GM11168 (cell line): ENCODE data around the gene IGDCC3.

Experiments
- in situ Hi-C: fragments of 300-500 bp; cut with MboI; formaldehyde crosslinking; loops from one replicate; pipeline ENCODE4 v1.12.0; 2022; ENCODE audit warnings: low sequenced_read_pairs; ENCODE audit not compliant: unreplicated experiment

Gene IGDCC3

DNA sequence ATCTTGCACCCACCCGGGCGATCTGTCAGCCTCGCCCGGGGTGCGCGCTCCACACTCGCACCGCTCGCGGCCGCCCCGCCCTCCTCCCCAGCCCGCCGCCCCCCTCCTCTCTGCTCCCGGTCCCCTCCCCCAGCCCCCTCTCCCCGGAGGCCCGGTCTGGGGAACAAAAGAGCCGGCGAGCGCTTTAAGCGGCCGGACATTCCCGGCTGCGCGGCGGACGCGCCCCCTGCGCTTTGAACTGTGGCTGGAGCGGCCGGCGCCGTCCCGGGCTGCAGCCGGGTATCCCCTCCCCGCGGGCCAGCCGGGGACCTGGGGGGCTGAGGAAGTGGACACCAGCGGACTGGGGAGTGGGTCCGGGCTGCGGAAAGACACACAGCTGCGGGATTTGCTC, at the start of gene IGDCC3:
Gene IGDCC3 (minus strand): TSS at position 27 of the 391 bp plus-strand sequence. CDS start 214 bp downstream, outside the sequence.
- in situ Hi-C loops, result no loop called here

DNA sequence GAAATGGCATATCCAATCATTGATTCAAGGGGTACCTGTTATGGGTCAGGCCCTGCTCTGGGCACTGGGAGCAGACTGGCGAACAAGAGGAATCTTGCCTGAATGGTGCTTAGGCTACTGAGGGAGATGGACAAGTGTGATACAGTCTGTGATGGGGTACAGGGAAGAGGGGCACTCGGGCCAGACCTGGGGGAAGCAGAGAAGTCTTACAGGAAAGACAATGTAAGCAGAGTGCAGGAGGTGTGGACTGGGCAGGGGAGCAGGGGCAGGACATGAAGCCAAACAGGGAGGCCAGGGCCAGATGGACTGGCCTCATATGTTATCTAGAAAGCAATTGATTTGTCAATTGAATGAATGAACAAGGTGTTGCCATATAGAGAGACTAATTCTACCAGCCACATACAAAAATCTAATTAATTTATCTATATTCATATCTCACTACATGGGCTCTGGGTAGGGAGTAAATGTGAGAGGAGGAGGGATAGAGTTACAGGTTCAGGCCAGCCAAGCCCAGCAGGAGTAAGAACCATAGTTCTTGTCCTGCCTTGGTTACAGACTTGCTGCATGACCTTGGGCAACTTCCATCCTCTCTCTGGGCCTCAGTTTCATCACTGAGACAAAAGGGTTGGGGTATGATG, 48.5 kb upstream of the IGDCC3 start:
- in situ Hi-C loops, result no loop called here

- in situ Hi-C loops, result no loop called here
These were observed 46.9 kb upstream of the IGDCC3 start for GRCh38 chr15:65424683-65425082.

- in situ Hi-C loops, result no loop called here
These were observed 46.3 kb upstream of the IGDCC3 start for GRCh38 chr15:65423976-65424679.

DNA sequence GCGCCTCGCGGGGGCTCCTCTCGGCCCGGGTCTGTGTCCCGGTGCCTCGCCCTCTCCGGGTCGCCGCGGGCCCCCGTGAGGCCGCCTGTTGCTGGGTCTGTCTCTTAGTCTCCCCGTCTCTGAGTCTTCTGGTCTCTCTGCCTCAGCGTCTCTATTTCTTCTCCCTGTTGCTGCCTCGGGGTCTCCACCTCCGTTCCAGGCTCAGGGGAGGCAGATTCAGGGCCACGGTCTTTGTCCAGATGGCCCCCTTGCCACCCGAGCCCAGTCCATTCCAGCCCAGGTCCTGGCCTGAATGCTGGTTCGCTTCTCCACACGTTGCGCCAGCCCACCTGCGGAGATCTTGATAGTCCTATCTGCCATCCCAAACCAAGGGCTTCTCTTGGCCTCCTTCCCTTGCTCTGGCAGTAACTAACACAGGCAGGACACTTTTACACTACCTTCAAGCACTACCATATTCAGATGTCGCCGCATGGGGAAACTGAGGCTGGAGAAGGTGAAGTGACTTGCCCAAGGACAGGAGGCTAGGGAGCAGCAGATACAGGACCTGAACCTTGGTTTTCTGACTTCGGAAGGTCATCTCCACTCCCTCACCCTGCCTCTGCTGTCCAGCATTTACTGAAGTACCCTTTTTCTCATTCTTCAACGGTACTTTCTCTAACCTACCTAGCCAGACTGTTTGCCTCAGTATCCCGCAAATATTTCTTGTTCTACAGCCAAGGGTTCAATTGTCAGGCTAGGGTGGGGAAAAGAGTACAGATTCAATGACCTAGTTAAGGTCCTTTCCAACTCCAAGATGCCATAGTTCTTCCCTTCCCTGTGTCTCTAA, 45.6 kb upstream of the IGDCC3 start:
- in situ Hi-C loops, result no loop called here

- in situ Hi-C loops, result no loop called here
These were observed 43.8 kb upstream of the IGDCC3 start for GRCh38 chr15:65421360-65422215.

GRCh38 chr15:65420975-65421359, 43.2 kb upstream of the IGDCC3 start:
- in situ Hi-C loops, result no loop called here

- in situ Hi-C loops, result no loop called here
These were observed 40.8 kb upstream of the IGDCC3 start for GRCh38 chr15:65418596-65418995.

- in situ Hi-C loops, result no loop called here
These were observed 39.1 kb upstream of the IGDCC3 start for GRCh38 chr15:65416845-65417416.

DNA sequence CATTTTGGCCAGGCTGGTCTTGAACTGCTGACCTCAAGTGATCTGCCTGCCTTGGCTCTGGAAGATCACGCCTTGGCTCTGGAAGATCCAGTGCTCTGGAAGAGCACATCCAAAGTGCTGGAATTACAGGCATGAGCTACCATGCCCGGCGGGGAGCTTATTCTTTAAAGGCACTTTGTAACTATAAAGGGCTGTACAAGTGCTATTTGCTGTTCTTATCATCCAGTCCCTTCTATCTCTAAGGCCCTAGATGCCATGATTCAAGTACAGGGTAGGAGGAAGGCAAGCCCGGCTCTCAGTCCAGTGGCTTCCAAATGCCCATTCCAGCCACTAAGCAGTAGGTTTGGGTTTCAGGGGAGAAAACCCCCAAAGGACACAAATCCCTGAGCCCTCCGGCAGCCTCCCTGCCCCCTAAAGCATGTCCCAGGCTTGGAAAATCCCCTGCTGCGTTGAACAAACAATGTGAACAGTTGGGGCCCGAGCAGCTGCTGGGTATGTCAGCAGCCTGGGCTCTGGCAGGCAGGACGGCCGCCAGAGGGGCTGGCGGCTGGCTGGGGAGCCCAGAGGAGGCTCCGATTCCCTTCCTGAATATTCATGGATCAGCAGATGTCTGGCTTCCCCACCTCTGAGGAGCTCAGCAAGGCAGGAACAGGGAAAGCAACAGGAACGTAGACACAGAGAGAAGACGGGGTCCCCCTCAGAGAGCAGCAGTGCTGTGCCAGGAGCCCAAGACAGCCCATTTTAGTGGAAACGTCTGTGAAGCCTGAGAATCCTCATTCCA, 37.2 kb upstream of the IGDCC3 start:
- in situ Hi-C loops, result no loop called here

- in situ Hi-C loops, result no loop called here
These were observed 36.0 kb upstream of the IGDCC3 start for GRCh38 chr15:65413760-65414144.

GRCh38 chr15:65413051-65413759, 35.4 kb upstream of the IGDCC3 start:
- in situ Hi-C loops, result no loop called here

DNA sequence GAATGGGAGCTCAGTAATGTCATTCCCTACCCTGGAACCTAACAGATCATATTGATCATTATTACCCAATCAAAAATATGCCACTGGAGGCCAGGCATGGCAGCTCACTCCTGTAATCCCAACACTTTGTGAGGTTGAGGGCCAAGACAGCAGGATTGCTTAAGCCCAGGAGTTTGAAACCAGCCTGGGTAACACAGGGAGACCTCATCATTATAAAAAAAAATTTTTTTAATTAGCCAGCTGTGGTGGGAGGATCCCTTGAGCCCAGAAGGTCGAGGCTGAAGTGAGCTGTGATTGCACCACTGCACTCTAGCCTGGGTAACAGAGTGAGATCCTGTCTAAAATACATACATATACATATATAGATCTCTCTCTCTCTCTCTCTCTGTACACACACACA, 34.8 kb upstream of the IGDCC3 start:
- in situ Hi-C loops, result no loop called here

DNA sequence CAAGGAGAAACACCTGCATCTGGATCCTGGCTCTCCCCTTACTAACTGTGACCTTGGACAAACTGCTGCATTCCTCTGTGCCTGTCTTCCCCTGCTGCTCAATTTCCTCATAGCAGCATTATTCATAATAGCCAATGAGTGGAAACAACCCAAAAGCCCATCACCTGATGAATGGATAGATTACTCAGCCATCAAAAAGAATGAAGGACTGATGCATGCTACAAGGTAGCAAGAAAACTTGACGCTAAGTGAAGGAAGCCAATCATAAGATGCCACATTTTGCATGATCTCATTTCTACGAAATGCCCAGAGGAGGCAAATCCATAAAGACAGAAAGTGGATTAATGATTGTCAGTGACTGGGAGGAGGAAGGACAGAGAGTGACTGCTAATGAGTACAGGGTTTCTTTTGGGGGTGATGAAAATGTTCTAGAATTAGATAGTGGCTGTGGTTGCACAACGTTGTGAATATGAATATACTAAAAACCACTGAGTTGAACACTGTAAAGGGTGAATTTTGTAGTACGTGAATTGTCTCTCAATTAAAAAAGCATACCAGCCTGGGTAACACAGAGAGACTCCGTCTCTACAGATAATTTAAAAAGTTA, 33.8 kb upstream of the IGDCC3 start:
- in situ Hi-C loops, result no loop called here

- in situ Hi-C loops, result no loop called here
These were observed 33.2 kb upstream of the IGDCC3 start for GRCh38 chr15:65410972-65411371.

DNA sequence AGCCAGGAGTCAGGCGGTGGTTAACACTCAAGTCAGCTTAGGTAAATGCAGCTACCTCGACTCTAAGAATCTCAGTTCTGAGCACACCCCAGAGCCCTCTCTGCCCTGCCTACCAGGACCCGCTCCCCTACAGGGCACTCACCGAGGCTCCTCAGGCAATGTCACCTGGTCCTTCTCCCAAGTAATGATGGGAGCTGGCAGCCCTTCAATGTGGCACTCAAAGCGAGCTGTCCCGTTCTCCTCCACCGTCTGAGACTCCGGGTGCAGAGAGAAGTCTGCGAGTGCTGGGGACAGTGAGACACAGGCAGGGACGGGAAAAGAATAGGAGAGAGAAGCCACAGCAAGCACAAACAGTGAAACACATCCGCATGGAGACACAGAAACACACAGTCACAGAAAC, 32.2 kb upstream of the IGDCC3 start:
- in situ Hi-C loops, result no loop called here

- in situ Hi-C loops, result no loop called here
These were observed 31.3 kb upstream of the IGDCC3 start for GRCh38 chr15:65409036-65409631.
